Liver (tissue), 9 donors: ENCODE results near the gene ABCC9. TPM values are rescaled to one million over a fixed set of nuclear protein-coding genes. Genes with fewer than 3 reads are reported as not detected.

ENCODE experiments used
- DNase-seq: peaks from one replicate; pipeline ENCODE4 v3.0.0-alpha.2; 2017; ENCODE audit warnings: low spot score
- H3K27ac ChIP-seq, 2 donors: one replicate each; pipeline ENCODE4 v1.7.0; 2013; ENCODE audit warnings: inconsistent platforms in 2 of 2, low read length in 2 of 2, control low read depth in 1 of 2, low read depth in 1 of 2, mild to moderate bottlenecking in 1 of 2
- H3K27me3 ChIP-seq, 4 donors: one replicate each; pipeline versions ENCODE4 v1.6.1 to v1.7.0; 2013; ENCODE audit warnings: low read length in 3 of 4, inconsistent platforms in 1 of 4, mild to moderate bottlenecking in 1 of 4, moderate library complexity in 1 of 4; ENCODE audit not compliant: control insufficient read depth in 4 of 4, insufficient read depth in 4 of 4
- H3K36me3 ChIP-seq, 4 donors: one replicate each; pipeline versions ENCODE4 v1.6.1 to v1.7.0; 2013; ENCODE audit warnings: low read length in 3 of 4, mild to moderate bottlenecking in 3 of 4, low read depth in 1 of 4, moderate library complexity in 1 of 4; ENCODE audit not compliant: control insufficient read depth in 4 of 4, insufficient read depth in 3 of 4
- H3K4me1 ChIP-seq, 4 donors: one replicate each; pipeline versions ENCODE4 v1.6.1 to v1.7.0; 2013; ENCODE audit warnings: low read length in 3 of 4, mild to moderate bottlenecking in 3 of 4, moderate library complexity in 1 of 4; ENCODE audit not compliant: control insufficient read depth in 4 of 4, insufficient read depth in 4 of 4
- H3K4me3 ChIP-seq, 3 donors: one replicate each; pipeline versions ENCODE4 v1.6.1 to v1.7.0; 2013; ENCODE audit warnings: low read length in 3 of 3, control low read depth in 1 of 3, low read depth in 1 of 3, mild to moderate bottlenecking in 1 of 3
- H3K9ac ChIP-seq, 2 donors: one replicate each; pipeline ENCODE4 v1.7.0; 2013; ENCODE audit warnings: low read length in 2 of 2, mild to moderate bottlenecking in 2 of 2, moderate library complexity in 2 of 2, control low read depth in 1 of 2, low read depth in 1 of 2
- H3K9me3 ChIP-seq, 4 donors: one replicate each; pipeline versions ENCODE4 v1.6.1 to v1.7.0; 2013; ENCODE audit warnings: low read length in 3 of 4; ENCODE audit not compliant: control insufficient read depth in 4 of 4
- EGR1 ChIP-seq, 2 donors: IDR thresholded peaks; 2 replicates each; pipeline ENCODE4 v1.6.1; 2016 to 2018; ENCODE audit warnings: antibody characterized with exemption in 2 of 2, low read depth in 2 of 2
- FOXA1 ChIP-seq: IDR thresholded peaks from 2 replicates; pipeline ENCODE4 v1.6.1; 2016; ENCODE audit warnings: antibody characterized with exemption
- FOXA2 ChIP-seq: IDR thresholded peaks from 2 replicates; pipeline ENCODE4 v1.6.1; 2016; ENCODE audit warnings: antibody characterized with exemption
- GABPA ChIP-seq, 2 donors: IDR thresholded peaks in 1 of 2; conservative IDR thresholded peaks in 1 of 2; 2 replicates each; pipeline ENCODE4 v1.6.1; 2016; ENCODE audit warnings: antibody characterized with exemption in 2 of 2, mild to moderate bottlenecking in 1 of 2, moderate library complexity in 1 of 2
- HNF4A ChIP-seq, 2 donors: conservative IDR thresholded peaks; 2 replicates each; pipeline ENCODE4 v1.6.1; 2016; ENCODE audit warnings: antibody characterized with exemption in 2 of 2, mild to moderate bottlenecking in 2 of 2
- HNF4G ChIP-seq: IDR thresholded peaks from 2 replicates; pipeline ENCODE4 v1.6.1; 2016; ENCODE audit warnings: antibody characterized with exemption
- JUND ChIP-seq, 2 donors: IDR thresholded peaks; 2 replicates each; pipeline ENCODE4 v1.6.1; 2016; ENCODE audit warnings: antibody characterized with exemption in 2 of 2
- NR2F2 ChIP-seq: IDR thresholded peaks from 2 replicates; pipeline ENCODE4 v1.6.1; 2016; ENCODE audit warnings: antibody characterized with exemption
- RAD21 ChIP-seq, 2 donors: IDR thresholded peaks; 2 replicates each; pipeline ENCODE4 v1.6.1; 2016; ENCODE audit warnings: antibody characterized with exemption in 2 of 2, mild to moderate bottlenecking in 2 of 2
- RXRA ChIP-seq, 2 donors: IDR thresholded peaks; 2 replicates each; pipeline ENCODE4 v1.6.1; 2017 to 2018; ENCODE audit warnings: antibody characterized with exemption in 2 of 2, mild to moderate bottlenecking in 1 of 2
- SP1 ChIP-seq: IDR thresholded peaks from 2 replicates; pipeline ENCODE4 v1.6.1; 2018; ENCODE audit warnings: antibody characterized with exemption, mild to moderate bottlenecking
- TAF1 ChIP-seq: conservative IDR thresholded peaks from 2 replicates; pipeline ENCODE4 v1.6.1; 2016; ENCODE audit warnings: antibody characterized with exemption, mild to moderate bottlenecking
- YY1 ChIP-seq: IDR thresholded peaks from 2 replicates; pipeline ENCODE4 v1.6.1; 2016; ENCODE audit warnings: antibody characterized with exemption, mild to moderate bottlenecking
- WGBS: extraction: QIAGEN DNeasy Blood & Tissue Kit; methylation state at CpG from one replicate; pipeline ENCODE4 v1.1.7; 2013; 5-methylcytosine and 5-hydroxymethylcytosine counted together
- polyA plus RNA-seq, 2 donors: library from polyadenylated mRNA; stranded (reverse) in 1 of 2; unstranded in 1 of 2; fragments of 200-250 nt in 1 of 2; fragments of >200 nt in 1 of 2; fragmentation: Nextera tagmentation in 1 of 2; extraction: Ambion mirVana in 1 of 2; gene quantifications; one replicate each; pipeline versions ENCODE4 v1.2.1 to v1.2.3, GENCODE V29; 2013 to 2015
- total RNA-seq, 2 donors: library from RNA; depleted of rRNA; stranded (reverse); fragments of >200 nt; gene quantifications; one replicate each; pipeline ENCODE4 v1.2.3, GENCODE V29; 2014
- TF ChIP-seq, protein P1 (sequence below): fragments of 150-350 bp; IDR thresholded peaks from 2 replicates; pipeline ENCODE4 v1.5.1; 2017; ENCODE audit warnings: improper control_type of control experiment, low read depth, low read length; ENCODE audit not compliant: missing input control
- TF ChIP-seq, protein P2 (sequence below): IDR thresholded peaks from 2 replicates; pipeline ENCODE4 v1.6.1; 2016; ENCODE audit warnings: antibody characterized with exemption
- TF ChIP-seq, protein P3 (sequence below): IDR thresholded peaks from 2 replicates; pipeline ENCODE4 v1.6.1; 2016; ENCODE audit warnings: antibody characterized with exemption
- TF ChIP-seq, protein P4 (sequence below): IDR thresholded peaks from 2 replicates; pipeline ENCODE4 v1.6.1; 2016; ENCODE audit warnings: antibody characterized with exemption, mild to moderate bottlenecking
- TF ChIP-seq, protein P5 (sequence below): IDR thresholded peaks from 2 replicates; pipeline ENCODE4 v1.6.1; 2016; ENCODE audit warnings: antibody characterized with exemption
- donor health status: healthy.
- donor health status: healthy.
- donor health status: healthy.
- donor health status: healthy.
- donor health status: healthy.

ABCC9 gene
- total and polyA plus RNA-seq, 4 donors = 2.7 to 55.6 (median 10.7) TPM

DNA sequence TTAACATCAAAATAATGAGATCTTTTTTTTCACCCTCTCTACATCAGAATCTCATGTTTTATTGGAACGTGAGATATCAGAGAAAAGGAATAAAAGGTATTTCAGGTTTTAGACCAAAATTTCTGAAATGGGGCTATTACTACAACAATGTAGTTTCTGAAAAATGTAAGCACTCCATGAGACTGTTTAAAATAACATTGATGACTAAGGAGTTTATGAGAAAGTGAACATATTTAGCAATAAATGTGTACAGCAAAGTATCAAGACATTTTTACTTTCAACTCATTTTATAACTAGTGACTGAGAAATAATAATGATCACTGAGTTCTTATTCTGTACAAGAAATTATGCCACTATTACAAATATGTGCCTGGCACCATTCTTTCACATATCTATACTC lies 39.3 kb upstream of the ABCC9 start:
- no peak for TF ChIP-seq HNF4A (conservative IDR thresholded peaks at IDR 0.05)
- TF ChIP-seq NR2F2 = no peak
- TF ChIP-seq HNF4G = no peak
- TF ChIP-seq, protein P1, sequence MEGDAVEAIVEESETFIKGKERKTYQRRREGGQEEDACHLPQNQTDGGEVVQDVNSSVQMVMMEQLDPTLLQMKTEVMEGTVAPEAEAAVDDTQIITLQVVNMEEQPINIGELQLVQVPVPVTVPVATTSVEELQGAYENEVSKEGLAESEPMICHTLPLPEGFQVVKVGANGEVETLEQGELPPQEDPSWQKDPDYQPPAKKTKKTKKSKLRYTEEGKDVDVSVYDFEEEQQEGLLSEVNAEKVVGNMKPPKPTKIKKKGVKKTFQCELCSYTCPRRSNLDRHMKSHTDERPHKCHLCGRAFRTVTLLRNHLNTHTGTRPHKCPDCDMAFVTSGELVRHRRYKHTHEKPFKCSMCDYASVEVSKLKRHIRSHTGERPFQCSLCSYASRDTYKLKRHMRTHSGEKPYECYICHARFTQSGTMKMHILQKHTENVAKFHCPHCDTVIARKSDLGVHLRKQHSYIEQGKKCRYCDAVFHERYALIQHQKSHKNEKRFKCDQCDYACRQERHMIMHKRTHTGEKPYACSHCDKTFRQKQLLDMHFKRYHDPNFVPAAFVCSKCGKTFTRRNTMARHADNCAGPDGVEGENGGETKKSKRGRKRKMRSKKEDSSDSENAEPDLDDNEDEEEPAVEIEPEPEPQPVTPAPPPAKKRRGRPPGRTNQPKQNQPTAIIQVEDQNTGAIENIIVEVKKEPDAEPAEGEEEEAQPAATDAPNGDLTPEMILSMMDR = no peak
- no peak for TF ChIP-seq GABPA (IDR thresholded peaks at IDR 0.05 in 1 of 2, conservative IDR thresholded peaks at IDR 0.05 in 1 of 2)
- no peak for TF ChIP-seq RAD21 (IDR thresholded peaks at IDR 0.05)
- TF ChIP-seq JUND (IDR thresholded peaks at IDR 0.05) = no peak
- TF ChIP-seq YY1 = no peak
- TF ChIP-seq, protein P2, sequence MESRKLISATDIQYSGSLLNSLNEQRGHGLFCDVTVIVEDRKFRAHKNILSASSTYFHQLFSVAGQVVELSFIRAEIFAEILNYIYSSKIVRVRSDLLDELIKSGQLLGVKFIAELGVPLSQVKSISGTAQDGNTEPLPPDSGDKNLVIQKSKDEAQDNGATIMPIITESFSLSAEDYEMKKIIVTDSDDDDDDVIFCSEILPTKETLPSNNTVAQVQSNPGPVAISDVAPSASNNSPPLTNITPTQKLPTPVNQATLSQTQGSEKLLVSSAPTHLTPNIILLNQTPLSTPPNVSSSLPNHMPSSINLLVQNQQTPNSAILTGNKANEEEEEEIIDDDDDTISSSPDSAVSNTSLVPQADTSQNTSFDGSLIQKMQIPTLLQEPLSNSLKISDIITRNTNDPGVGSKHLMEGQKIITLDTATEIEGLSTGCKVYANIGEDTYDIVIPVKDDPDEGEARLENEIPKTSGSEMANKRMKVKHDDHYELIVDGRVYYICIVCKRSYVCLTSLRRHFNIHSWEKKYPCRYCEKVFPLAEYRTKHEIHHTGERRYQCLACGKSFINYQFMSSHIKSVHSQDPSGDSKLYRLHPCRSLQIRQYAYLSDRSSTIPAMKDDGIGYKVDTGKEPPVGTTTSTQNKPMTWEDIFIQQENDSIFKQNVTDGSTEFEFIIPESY = no peak
- TF ChIP-seq, protein P3, sequence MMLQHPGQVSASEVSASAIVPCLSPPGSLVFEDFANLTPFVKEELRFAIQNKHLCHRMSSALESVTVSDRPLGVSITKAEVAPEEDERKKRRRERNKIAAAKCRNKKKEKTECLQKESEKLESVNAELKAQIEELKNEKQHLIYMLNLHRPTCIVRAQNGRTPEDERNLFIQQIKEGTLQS = no peak
- TF ChIP-seq FOXA2 = no peak
- Histone ChIP-seq H3K9me3 (no peaks in the 10 kb centered on the region), H3K27ac (no peak overlapping the region), H3K27me3 (no peaks in the 10 kb centered on the region), H3K4me3 (no peak overlapping the region), H3K4me1 (no peaks in the 10 kb centered on the region), H3K36me3 (no peaks in the 10 kb centered on the region), H3K9ac (no peak overlapping the region)
- 95% methylated on average over 1 of the region's 1 CpG for WGBS
- DNase-seq = no peak

DNA sequence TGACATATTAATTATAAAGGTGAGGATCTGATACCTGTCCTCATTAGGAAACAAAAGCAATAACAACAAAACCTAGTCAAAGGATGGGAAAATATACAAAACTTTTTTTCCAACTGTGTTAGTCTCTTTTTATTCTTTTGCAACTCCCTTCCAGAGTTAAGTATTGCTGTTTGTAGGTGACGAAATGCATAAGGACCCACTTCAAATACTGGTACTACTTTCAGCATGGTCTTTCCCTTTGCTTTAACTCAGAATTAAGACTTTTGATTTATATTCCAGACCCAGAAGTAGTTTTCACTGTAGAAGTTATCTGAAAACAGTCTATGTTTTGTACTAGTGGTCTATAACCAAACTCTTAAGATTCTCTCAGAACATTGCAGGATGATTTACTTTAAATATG lies 34.1 kb upstream of the ABCC9 start:
- DNase-seq = no peak
- TF ChIP-seq HNF4A (conservative IDR thresholded peaks at IDR 0.05) = no peak
- TF ChIP-seq FOXA1 = no peak
- TF ChIP-seq EGR1 (IDR thresholded peaks at IDR 0.05; ENCODE audit: low read depth in 2 of 2) = no peak
- TF ChIP-seq RXRA (IDR thresholded peaks at IDR 0.05) = no peak
- TF ChIP-seq, protein P4, sequence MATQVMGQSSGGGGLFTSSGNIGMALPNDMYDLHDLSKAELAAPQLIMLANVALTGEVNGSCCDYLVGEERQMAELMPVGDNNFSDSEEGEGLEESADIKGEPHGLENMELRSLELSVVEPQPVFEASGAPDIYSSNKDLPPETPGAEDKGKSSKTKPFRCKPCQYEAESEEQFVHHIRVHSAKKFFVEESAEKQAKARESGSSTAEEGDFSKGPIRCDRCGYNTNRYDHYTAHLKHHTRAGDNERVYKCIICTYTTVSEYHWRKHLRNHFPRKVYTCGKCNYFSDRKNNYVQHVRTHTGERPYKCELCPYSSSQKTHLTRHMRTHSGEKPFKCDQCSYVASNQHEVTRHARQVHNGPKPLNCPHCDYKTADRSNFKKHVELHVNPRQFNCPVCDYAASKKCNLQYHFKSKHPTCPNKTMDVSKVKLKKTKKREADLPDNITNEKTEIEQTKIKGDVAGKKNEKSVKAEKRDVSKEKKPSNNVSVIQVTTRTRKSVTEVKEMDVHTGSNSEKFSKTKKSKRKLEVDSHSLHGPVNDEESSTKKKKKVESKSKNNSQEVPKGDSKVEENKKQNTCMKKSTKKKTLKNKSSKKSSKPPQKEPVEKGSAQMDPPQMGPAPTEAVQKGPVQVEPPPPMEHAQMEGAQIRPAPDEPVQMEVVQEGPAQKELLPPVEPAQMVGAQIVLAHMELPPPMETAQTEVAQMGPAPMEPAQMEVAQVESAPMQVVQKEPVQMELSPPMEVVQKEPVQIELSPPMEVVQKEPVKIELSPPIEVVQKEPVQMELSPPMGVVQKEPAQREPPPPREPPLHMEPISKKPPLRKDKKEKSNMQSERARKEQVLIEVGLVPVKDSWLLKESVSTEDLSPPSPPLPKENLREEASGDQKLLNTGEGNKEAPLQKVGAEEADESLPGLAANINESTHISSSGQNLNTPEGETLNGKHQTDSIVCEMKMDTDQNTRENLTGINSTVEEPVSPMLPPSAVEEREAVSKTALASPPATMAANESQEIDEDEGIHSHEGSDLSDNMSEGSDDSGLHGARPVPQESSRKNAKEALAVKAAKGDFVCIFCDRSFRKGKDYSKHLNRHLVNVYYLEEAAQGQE = no peak
- no peak for TF ChIP-seq GABPA (IDR thresholded peaks at IDR 0.05 in 1 of 2, conservative IDR thresholded peaks at IDR 0.05 in 1 of 2)
- TF ChIP-seq, protein P5, sequence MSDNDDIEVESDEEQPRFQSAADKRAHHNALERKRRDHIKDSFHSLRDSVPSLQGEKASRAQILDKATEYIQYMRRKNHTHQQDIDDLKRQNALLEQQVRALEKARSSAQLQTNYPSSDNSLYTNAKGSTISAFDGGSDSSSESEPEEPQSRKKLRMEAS = no peak
- no peak for TF ChIP-seq TAF1
- no peak for TF ChIP-seq SP1
- no peak for TF ChIP-seq NR2F2
- no peak for TF ChIP-seq JUND (IDR thresholded peaks at IDR 0.05)
- TF ChIP-seq, protein P3 = no peak
- TF ChIP-seq, protein P2 = no peak
- TF ChIP-seq, protein P1 = no peak
- TF ChIP-seq RAD21 (IDR thresholded peaks at IDR 0.05) = no peak
- H3K9ac ChIP-seq = no peak overlapping the region
- H3K27me3 ChIP-seq = no peaks in the 10 kb centered on the region
- no peaks in the 10 kb centered on the region for H3K9me3 ChIP-seq
- H3K4me3 ChIP-seq = no peak overlapping the region
- no peaks in the 10 kb centered on the region for H3K4me1 ChIP-seq
- H3K27ac ChIP-seq = no peak overlapping the region
- WGBS = 91% methylated on average over 1 of the region's 1 CpG
- H3K36me3 ChIP-seq = no peaks in the 10 kb centered on the region
